ENCODE data around the gene TMEM154.
A peak's percentile ranks its signal among the peaks of the same experiment; 100 is the strongest.

The TMEM154 gene

DNA sequence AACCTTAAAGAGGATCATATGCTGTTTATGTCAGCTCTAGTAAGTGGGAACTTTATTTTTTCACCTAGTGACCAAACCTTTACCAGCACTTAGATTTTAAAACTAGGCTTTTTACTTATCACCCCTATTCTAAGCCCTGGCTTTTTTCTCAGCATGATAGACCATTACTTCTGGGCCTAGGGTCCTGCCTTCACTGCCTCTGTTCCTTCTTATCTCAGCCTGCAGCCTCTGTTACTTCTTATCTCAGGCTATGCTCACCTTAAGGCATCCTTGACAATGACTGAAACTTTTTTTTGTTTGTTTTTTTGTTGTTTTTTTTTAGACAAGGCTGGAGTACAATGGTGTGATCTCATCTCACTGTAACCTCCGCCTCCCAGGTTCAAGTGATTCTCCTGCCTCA, 59.6 kb downstream of the TMEM154 start:
- TF ChIP-seq PAX5 (IDR thresholded peaks at IDR 0.05; ENCODE audit: insufficient read depth, low read length, severe bottlenecking) (no peak), POU2F2 (IDR thresholded peaks at IDR 0.05; ENCODE audit: low read depth, low read length) (no peak), TAF1 (IDR thresholded peaks at IDR 0.05; ENCODE audit: low read depth, low read length) (no peak), POLR2AphosphoS5 (IDR thresholded peaks at IDR 0.05; ENCODE audit: low read depth, low read length) (no peak), POLR2A (IDR thresholded peaks at IDR 0.05; ENCODE audit: low read depth, low read length) (no peak), SPI1 (IDR thresholded peaks at IDR 0.05; ENCODE audit: low read depth, low read length) (no peak)
- no peak for FAIRE-seq
- DNase-seq (ENCODE audit: insufficient read length, low spot score) = no peak

DNA sequence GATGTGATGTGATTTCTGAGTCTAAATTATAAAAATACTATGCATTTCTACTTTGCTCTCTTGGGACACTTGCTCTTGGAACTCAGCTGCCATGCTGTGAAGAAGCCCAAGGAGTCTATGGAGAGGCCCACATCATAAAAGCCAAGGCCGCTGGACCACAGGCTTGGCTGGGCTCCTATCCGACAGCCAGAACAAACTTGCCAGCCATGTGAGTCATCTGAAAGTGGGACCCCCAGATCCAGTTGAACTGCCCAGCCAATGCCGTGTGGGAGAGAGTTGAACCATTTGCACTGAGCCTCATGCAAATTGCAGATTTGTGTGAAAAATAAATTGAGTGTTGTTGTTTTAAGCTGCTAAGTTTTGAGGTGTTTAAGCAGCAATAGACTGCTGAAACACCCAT, 60.2 kb downstream of the TMEM154 start:
- no peak for DNase-seq (ENCODE audit: insufficient read length, low spot score)
- TF ChIP-seq POLR2AphosphoS5 (IDR thresholded peaks at IDR 0.05; ENCODE audit: low read depth, low read length) (no peak), POU2F2 (IDR thresholded peaks at IDR 0.05; ENCODE audit: low read depth, low read length) (no peak), SPI1 (IDR thresholded peaks at IDR 0.05; ENCODE audit: low read depth, low read length) (no peak), POLR2A (IDR thresholded peaks at IDR 0.05; ENCODE audit: low read depth, low read length) (no peak), TAF1 (IDR thresholded peaks at IDR 0.05; ENCODE audit: low read depth, low read length) (no peak), PAX5 (IDR thresholded peaks at IDR 0.05; ENCODE audit: insufficient read depth, low read length, severe bottlenecking) (no peak)
- no peak for FAIRE-seq

DNA sequence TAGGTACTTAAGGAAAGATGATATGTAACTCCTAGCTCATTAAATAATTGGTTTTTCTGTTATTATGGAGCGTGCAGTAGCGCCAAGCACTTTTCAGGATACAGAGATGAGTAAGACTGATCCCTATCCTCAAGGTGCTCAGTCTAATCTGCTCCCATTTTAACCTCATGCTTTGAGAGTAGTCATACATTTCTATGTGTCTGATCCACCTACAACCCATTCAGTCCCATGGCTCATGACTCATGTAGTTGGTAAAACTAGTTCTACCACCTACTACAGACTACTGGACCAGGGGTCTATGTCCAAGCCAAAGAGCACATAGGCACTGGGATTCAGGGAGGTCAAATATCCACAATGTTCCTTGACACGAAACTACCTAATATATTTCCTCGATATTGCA, 60.8 kb downstream of the TMEM154 start:
- DNase-seq (ENCODE audit: insufficient read length, low spot score) (no peak), FAIRE-seq (no peak)
- TF ChIP-seq PAX5 (IDR thresholded peaks at IDR 0.05; ENCODE audit: insufficient read depth, low read length, severe bottlenecking) = no peak
- TF ChIP-seq POLR2A (IDR thresholded peaks at IDR 0.05; ENCODE audit: low read depth, low read length) = no peak
- no peak for TF ChIP-seq SPI1 (IDR thresholded peaks at IDR 0.05; ENCODE audit: low read depth, low read length)
- TF ChIP-seq POU2F2 (IDR thresholded peaks at IDR 0.05; ENCODE audit: low read depth, low read length) = no peak
- TF ChIP-seq TAF1 (IDR thresholded peaks at IDR 0.05; ENCODE audit: low read depth, low read length) = no peak
- TF ChIP-seq POLR2AphosphoS5 (IDR thresholded peaks at IDR 0.05; ENCODE audit: low read depth, low read length) = no peak

DNA sequence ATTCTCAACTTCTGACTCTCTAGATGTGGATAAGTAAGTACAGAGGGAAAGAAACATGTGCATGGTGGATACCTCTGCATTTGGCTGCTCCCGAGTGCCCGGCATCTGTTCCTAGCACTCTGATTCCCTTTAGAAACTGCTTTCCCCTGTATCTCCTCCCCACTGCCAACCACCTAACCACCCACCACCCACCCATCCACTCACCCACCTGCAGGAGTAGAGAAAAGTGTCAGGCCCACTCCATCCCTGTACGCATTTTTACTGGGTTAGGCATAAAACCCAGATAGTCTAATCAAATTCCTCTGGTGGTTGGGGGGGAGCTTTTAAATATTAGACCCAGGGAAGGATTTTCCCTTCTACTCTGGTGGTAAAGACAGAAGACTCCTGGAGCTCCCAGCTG, 63.0 kb downstream of the TMEM154 start:
- DNase-seq (ENCODE audit: insufficient read length, low spot score) = no peak
- FAIRE-seq = no peak
- TF ChIP-seq TAF1 (IDR thresholded peaks at IDR 0.05; ENCODE audit: low read depth, low read length) (no peak), PAX5 (IDR thresholded peaks at IDR 0.05; ENCODE audit: insufficient read depth, low read length, severe bottlenecking) (no peak), POU2F2 (IDR thresholded peaks at IDR 0.05; ENCODE audit: low read depth, low read length) (no peak), POLR2A (IDR thresholded peaks at IDR 0.05; ENCODE audit: low read depth, low read length) (no peak), SPI1 (IDR thresholded peaks at IDR 0.05; ENCODE audit: low read depth, low read length) (no peak), POLR2AphosphoS5 (IDR thresholded peaks at IDR 0.05; ENCODE audit: low read depth, low read length) (no peak)

DNA sequence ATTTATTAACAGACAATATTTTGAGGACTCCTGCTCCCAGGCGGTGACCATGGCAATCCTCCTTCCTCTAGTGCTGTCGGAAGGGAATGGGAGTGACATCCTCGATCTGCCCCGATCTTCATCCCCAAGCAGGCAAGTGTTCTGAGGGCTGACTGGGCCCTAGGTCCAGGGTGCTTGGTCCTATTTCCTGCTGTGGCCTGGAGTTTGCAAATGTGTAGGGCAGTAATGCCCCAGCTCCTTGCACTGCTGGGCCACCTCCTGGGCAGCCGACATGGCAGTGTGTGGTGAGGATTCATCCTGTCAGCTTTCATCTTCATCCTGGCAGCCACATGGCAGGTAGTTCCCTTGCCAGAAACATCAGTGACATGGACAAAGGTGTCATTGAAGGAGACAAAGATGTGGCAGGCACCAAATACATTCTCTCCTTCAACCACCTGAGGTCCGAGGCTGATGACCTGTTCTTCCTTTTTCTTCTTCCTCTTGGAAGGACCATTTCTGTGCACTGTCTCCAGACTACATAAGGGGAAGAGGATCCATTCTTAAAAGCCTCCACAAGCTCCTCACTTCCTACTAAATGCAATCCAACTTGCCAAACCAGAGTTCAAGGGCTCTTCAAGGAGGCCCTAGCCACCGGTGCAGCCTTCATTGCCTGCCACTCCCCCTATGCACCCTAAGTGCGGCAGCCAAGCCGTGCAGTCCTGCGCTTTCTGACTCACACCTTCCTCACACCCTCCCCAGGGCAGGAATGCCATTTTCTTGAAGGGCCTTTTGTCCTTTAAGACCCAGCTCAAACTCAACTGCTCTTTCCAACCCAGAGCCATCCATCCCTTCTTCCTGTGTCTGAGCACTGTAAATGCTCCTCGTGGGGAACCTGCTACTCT, 65.7 kb downstream of the TMEM154 start:
- TF ChIP-seq POLR2A (IDR thresholded peaks at IDR 0.05; ENCODE audit: low read depth, low read length) (no peak), SPI1 (IDR thresholded peaks at IDR 0.05; ENCODE audit: low read depth, low read length) (no peak), POLR2AphosphoS5 (IDR thresholded peaks at IDR 0.05; ENCODE audit: low read depth, low read length) (no peak), TAF1 (IDR thresholded peaks at IDR 0.05; ENCODE audit: low read depth, low read length) (no peak), PAX5 (IDR thresholded peaks at IDR 0.05; ENCODE audit: insufficient read depth, low read length, severe bottlenecking) (no peak)
- peak; percentile 41 for FAIRE-seq

DNA sequence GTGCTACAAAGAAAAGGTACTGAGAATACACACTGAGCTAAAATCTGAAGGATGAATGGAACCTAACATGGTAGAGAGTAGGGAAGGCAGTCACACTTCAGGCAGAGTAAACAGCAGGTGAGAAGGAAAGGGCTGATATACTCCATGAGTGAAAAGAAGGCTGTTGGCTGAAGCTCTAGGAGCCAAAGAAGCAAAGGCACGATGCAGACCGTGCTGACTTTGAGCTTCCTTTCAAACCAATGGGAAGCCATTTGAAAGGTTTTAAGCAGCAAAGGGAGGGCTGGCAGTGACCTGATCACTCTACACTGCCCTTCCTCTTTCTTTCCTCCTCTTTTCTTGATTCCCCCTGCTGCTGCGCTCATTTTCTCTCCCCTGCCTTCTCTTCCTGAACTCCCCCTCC, 66.4 kb downstream of the TMEM154 start:
- DNase-seq (ENCODE audit: insufficient read length, low spot score) = no peak
- no peak for FAIRE-seq
- TF ChIP-seq POU2F2 (IDR thresholded peaks at IDR 0.05; ENCODE audit: low read depth, low read length) = no peak
- no peak for TF ChIP-seq POLR2A (IDR thresholded peaks at IDR 0.05; ENCODE audit: low read depth, low read length)
- no peak for TF ChIP-seq PAX5 (IDR thresholded peaks at IDR 0.05; ENCODE audit: insufficient read depth, low read length, severe bottlenecking)
- TF ChIP-seq TAF1 (IDR thresholded peaks at IDR 0.05; ENCODE audit: low read depth, low read length) = no peak
- no peak for TF ChIP-seq SPI1 (IDR thresholded peaks at IDR 0.05; ENCODE audit: low read depth, low read length)
- no peak for TF ChIP-seq POLR2AphosphoS5 (IDR thresholded peaks at IDR 0.05; ENCODE audit: low read depth, low read length)

More for the DNA sequence above, 65.7 kb downstream of the TMEM154 start:
- no peak for DNase-seq (ENCODE audit: insufficient read length, low spot score)

DNA sequence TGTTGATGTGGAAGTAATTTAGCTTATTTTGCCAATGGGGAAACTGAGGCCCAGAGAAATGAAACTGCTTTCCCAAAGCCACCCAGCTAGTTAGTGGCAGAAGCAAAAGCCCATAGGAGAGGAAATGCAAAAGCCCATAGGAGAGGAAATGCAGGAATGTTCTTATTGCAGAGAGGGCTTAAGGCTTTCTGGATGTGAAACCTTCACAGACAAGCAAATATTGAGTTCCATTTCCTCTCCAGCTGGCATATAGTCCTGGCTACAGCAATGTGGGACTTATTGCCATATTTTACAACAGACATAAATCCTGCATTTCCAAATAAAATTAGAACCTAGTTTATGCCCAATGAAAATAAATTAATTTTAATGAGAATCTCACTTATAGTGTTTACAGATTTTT, 69.7 kb downstream of the TMEM154 start:
- FAIRE-seq = no peak
- TF ChIP-seq SPI1 (IDR thresholded peaks at IDR 0.05; ENCODE audit: low read depth, low read length) = peak; percentile 11; the same call in 1 of the 2 replicates
- no peak for TF ChIP-seq POLR2A (IDR thresholded peaks at IDR 0.05; ENCODE audit: low read depth, low read length)
- no peak for DNase-seq (ENCODE audit: insufficient read length, low spot score)

DNA sequence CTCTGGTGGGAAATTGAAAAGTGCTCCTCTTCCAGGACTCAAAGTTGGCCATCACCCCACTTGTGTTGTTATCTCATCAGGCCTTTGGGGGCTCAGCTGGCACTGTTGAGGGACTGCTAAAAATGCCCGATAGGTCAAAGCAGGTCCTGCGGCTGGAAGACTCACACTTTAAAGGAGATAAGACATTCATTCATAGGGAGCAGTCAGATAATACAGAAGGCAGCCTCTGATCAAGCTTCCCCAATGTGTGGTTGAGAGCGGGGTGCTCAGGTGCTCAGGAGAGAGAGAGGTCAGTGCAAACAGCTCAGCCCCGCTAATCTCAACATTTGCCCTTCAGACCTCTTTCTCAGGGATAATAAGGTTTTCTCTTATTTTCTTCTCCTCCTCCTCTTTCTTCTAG, 70.3 kb downstream of the TMEM154 start:
- no peak for DNase-seq (ENCODE audit: insufficient read length, low spot score)
- TF ChIP-seq POU2F2 (IDR thresholded peaks at IDR 0.05; ENCODE audit: low read depth, low read length) (no peak), POLR2A (IDR thresholded peaks at IDR 0.05; ENCODE audit: low read depth, low read length) (no peak), PAX5 (IDR thresholded peaks at IDR 0.05; ENCODE audit: insufficient read depth, low read length, severe bottlenecking) (no peak), TAF1 (IDR thresholded peaks at IDR 0.05; ENCODE audit: low read depth, low read length) (no peak), SPI1 (IDR thresholded peaks at IDR 0.05; ENCODE audit: low read depth, low read length) (no peak), POLR2AphosphoS5 (IDR thresholded peaks at IDR 0.05; ENCODE audit: low read depth, low read length) (no peak)
- FAIRE-seq = no peak

DNA sequence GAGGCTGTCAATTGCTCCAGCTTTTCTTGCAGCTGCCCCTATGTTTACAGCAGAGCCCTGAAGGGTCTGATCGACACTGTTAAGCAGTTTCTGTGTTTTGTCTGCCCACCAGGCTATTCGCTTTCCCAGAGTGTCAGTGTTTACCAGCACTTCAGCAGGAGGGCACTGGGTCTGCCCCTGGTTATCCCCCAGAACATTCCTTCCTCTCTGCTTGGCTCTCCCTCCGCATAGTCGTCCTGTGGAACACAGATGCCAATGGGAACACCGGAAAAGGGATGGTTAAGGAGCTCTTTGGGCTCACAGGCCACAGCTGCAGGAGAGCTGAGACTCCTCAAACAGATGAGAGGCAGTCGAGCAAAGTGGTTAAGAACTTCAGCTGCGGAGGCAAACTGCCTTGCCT, 72.6 kb downstream of the TMEM154 start:
- DNase-seq (ENCODE audit: insufficient read length, low spot score) = no peak
- FAIRE-seq = no peak
- TF ChIP-seq SPI1 (IDR thresholded peaks at IDR 0.05; ENCODE audit: low read depth, low read length) (no peak), PAX5 (IDR thresholded peaks at IDR 0.05; ENCODE audit: insufficient read depth, low read length, severe bottlenecking) (no peak), POLR2A (IDR thresholded peaks at IDR 0.05; ENCODE audit: low read depth, low read length) (no peak), POU2F2 (IDR thresholded peaks at IDR 0.05; ENCODE audit: low read depth, low read length) (no peak), POLR2AphosphoS5 (IDR thresholded peaks at IDR 0.05; ENCODE audit: low read depth, low read length) (no peak), TAF1 (IDR thresholded peaks at IDR 0.05; ENCODE audit: low read depth, low read length) (no peak)
